Lung microvascular endothelial cell (primary cell): ENCODE measurements around the gene CAMKK1. TPM values are rescaled to one million over a fixed set of nuclear protein-coding genes. Genes with fewer than 3 reads are reported as not detected.

Experiments
- DNase-seq, 2 donors: peaks; one replicate each; pipeline versions ENCODE4 v3.0.0 to v3.0.0-alpha.2; 2010; ENCODE audit warnings: low read depth in 2 of 2
- total RNA-seq: library from RNA; depleted of rRNA; stranded (reverse); fragments of >200 nt; gene quantifications from 2 replicates; pipeline ENCODE4 v1.2.1, GENCODE V29; 2014

Gene CAMKK1
- total RNA-seq, 1 donor from 2014 or later, result 0.79 TPM

DNA sequence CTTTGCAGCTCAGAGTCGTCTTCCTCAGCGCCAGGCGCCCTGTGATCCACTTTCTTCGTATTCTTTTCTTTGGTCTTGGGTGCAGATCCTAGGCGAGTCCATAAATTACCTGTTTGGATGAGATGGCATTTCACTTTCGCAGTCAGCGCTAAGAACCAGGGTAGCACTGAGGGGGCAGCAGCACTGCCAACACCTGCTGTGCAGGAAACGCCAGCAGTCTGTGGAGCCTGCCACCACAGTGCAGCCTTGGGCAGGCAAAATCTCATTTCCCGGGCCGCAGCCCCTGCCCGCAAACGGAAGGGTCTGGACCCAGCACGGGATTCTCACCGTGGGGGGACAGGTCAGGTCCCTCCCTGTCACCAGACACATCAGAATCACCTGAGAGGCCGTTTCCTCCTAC, 79.7 kb downstream of the CAMKK1 start:
- no peak for DNase-seq

DNA sequence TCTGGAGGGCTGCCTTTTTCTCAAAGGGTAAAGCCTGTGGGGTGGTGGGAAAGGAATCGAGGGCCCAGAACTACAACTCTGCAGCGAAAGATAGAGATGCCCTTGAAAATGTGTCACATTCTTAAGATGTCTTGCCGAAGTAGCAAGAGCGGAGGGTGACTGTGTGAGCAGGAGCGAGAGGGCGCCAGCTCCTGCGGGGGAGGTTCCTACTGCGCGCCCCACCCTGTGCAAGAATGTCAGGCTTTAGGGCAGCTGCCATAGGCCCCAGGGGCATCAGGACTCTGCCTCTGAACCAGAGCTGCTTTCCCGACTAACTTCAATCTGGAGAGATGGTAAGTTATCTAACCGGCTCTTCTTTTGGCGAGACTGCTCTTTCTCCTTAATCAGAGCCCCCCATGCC, 80.1 kb downstream of the CAMKK1 start:
- no peak for DNase-seq

DNA sequence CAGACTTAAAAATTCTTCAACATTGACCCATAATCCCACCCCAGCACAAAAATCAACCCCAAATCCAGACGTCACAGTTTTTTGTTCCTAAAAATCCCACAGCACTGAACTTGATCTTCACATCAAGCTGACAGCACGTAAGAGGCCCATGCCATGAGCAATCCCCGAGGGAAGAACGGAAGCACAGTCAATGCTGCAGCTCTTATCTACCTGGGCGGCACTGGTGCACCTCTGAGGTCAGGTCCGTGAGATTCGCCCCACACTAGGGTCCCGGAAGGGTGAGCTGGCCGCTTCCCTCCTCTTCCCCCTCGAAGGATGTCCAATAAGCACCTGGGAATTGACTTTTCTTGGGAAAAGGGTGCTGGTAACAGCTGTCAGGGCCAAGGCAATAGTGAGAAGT, 80.6 kb downstream of the CAMKK1 start:
- no peak for DNase-seq

Other genes starting within 250 kb of the CAMKK1 start
- 176 and 204 TPM in 2 replicates for gene TAX1BP3, start 224.5 kb downstream of the CAMKK1 start, total RNA-seq
- 13.9 and 18.3 TPM in 2 replicates for gene EMC6, start 224.2 kb downstream of the CAMKK1 start, total RNA-seq
- 0.20 and 0.44 TPM in 2 replicates for gene P2RX5, start 196.9 kb downstream of the CAMKK1 start, total RNA-seq
- gene HASPIN, start 169.2 kb downstream of the CAMKK1 start, total RNA-seq, result 1.6 and 3.3 TPM in 2 replicates
- gene ITGAE, start 91.9 kb downstream of the CAMKK1 start, total RNA-seq, result 12.3 and 14.4 TPM in 2 replicates
- 10.5 and 11.5 TPM in 2 replicates for gene NCBP3, start 46.8 kb downstream of the CAMKK1 start, total RNA-seq
- not detected in 2 replicates for gene P2RX1, start 23.4 kb upstream of the CAMKK1 start, total RNA-seq
- under 0.01 TPM in 2 replicates for gene ATP2A3, start 71.4 kb upstream of the CAMKK1 start, total RNA-seq
- 21.1 and 29.4 TPM in 2 replicates for gene ZZEF1, start 250.0 kb upstream of the CAMKK1 start, total RNA-seq